ENCODE data around the gene GRIA4.

GRCh38 chr11:106014620-106015019 is 404.7 kb downstream of the GRIA4 start:
- TF ChIP-seq CTCF (IDR thresholded peaks at IDR 0.05) (no peak), POLR2A (IDR thresholded peaks at IDR 0.05) (no peak), EP300 (IDR thresholded peaks at IDR 0.05) (no peak)
